Loucy (cell line): ENCODE results near the gene DNAJC8.

Experiments
- H2AFZ ChIP-seq: fragments of 200-600 bp; sonication (generic); 2 replicates; pipeline ENCODE4 v1.6.0; 2016; ENCODE audit warnings: antibody characterized with exemption, mild to moderate bottlenecking, low read length, moderate library complexity
- H3F3A ChIP-seq: fragments of 200-600 bp; 2 replicates; pipeline ENCODE4 v1.6.0; 2016; ENCODE audit warnings: antibody characterized with exemption, low read depth, mild to moderate bottlenecking
- H3K27me3 ChIP-seq: fragments of 200-600 bp; sonication (generic); 2 replicates; pipeline ENCODE4 v1.6.1; 2014; ENCODE audit warnings: low read length, mild to moderate bottlenecking; ENCODE audit not compliant: insufficient read depth, poor library complexity, severe bottlenecking
- H3K36me3 ChIP-seq: fragments of 200-600 bp; sonication (generic); 2 replicates; pipeline ENCODE4 v1.6.1; 2016; ENCODE audit warnings: low read length; ENCODE audit not compliant: insufficient read depth
- H3K4me1 ChIP-seq: fragments of 200-600 bp; sonication (generic); 2 replicates; pipeline ENCODE4 v1.5.1; 2014; ENCODE audit warnings: low read length, mild to moderate bottlenecking; ENCODE audit not compliant: insufficient read depth, poor library complexity, severe bottlenecking
- H3K4me2 ChIP-seq: fragments of 200-600 bp; sonication (generic); 2 replicates; pipeline ENCODE4 v1.6.0; 2014; ENCODE audit warnings: antibody characterized with exemption, low read length, low read depth, mild to moderate bottlenecking; ENCODE audit not compliant: poor library complexity, severe bottlenecking
- H3K4me3 ChIP-seq: fragments of 200-600 bp; sonication (generic); 2 replicates; pipeline ENCODE4 v1.5.1; 2014; ENCODE audit warnings: low read length, mild to moderate bottlenecking, mixed read lengths; ENCODE audit not compliant: poor library complexity, severe bottlenecking
- H3K79me2 ChIP-seq: fragments of 200-600 bp; sonication (generic); 2 replicates; pipeline ENCODE4 v1.6.1; 2014; ENCODE audit warnings: low read length; ENCODE audit not compliant: insufficient read depth
- H3K9ac ChIP-seq: fragments of 200-600 bp; sonication (generic); 2 replicates; pipeline ENCODE4 v1.6.0; 2014; ENCODE audit warnings: mild to moderate bottlenecking, low read depth, low read length, moderate library complexity; ENCODE audit not compliant: poor library complexity, severe bottlenecking
- H3K9me2 ChIP-seq: fragments of 200-600 bp; sonication (generic); replicated peaks from 2 replicates; pipeline ENCODE4 v1.6.1; 2016; ENCODE audit warnings: low read depth, low read length, mixed read lengths
- H3K9me3 ChIP-seq: fragments of 200-600 bp; sonication (generic); 2 replicates; pipeline ENCODE4 v1.6.1; 2014; ENCODE audit warnings: mild to moderate bottlenecking, antibody characterized with exemption, low read length, low read depth; ENCODE audit not compliant: insufficient read depth
- H4K20me1 ChIP-seq: fragments of 200-600 bp; sonication (generic); 2 replicates; pipeline ENCODE4 v1.6.0; 2014; ENCODE audit warnings: antibody characterized with exemption, low read length, mild to moderate bottlenecking; ENCODE audit not compliant: insufficient read depth, poor library complexity, severe bottlenecking
- EZH2phosphoT487 ChIP-seq: fragments of 200-600 bp; IDR thresholded peaks from 2 replicates; pipeline ENCODE4 v1.6.1; 2018; ENCODE audit warnings: antibody characterized with exemption, mild to moderate bottlenecking, moderate library complexity, borderline replicate concordance
- TF ChIP-seq, protein P1 (sequence below): fragments of 200-600 bp; sonication (generic); conservative IDR thresholded peaks from 2 replicates; pipeline ENCODE4 v1.5.1; 2014; ENCODE audit warnings: mild to moderate bottlenecking, antibody characterized with exemption, low read length

The DNAJC8 gene

GRCh38 chr1:28154078-28154594, 78.7 kb downstream of the DNAJC8 start:
- no peaks in the 10 kb centered on the region for H4K20me1 ChIP-seq
- H3K9me3 ChIP-seq, result no peaks in the 10 kb centered on the region
- no peak overlapping the region for H2AFZ ChIP-seq
- H3K79me2 ChIP-seq, result no peaks in the 10 kb centered on the region
- no peak overlapping the region for H3K4me2 ChIP-seq
- TF ChIP-seq EZH2phosphoT487, result no peak
- TF ChIP-seq, protein P1, sequence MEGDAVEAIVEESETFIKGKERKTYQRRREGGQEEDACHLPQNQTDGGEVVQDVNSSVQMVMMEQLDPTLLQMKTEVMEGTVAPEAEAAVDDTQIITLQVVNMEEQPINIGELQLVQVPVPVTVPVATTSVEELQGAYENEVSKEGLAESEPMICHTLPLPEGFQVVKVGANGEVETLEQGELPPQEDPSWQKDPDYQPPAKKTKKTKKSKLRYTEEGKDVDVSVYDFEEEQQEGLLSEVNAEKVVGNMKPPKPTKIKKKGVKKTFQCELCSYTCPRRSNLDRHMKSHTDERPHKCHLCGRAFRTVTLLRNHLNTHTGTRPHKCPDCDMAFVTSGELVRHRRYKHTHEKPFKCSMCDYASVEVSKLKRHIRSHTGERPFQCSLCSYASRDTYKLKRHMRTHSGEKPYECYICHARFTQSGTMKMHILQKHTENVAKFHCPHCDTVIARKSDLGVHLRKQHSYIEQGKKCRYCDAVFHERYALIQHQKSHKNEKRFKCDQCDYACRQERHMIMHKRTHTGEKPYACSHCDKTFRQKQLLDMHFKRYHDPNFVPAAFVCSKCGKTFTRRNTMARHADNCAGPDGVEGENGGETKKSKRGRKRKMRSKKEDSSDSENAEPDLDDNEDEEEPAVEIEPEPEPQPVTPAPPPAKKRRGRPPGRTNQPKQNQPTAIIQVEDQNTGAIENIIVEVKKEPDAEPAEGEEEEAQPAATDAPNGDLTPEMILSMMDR, result no peak
- H3K9me2 ChIP-seq, result no peaks in the 10 kb centered on the region
- no peak overlapping the region for H3K9ac ChIP-seq
- no peaks in the 10 kb centered on the region for H3F3A ChIP-seq
- H3K4me3 ChIP-seq, result no peak overlapping the region
- no peaks in the 10 kb centered on the region for H3K4me1 ChIP-seq
- no peaks in the 10 kb centered on the region for H3K27me3 ChIP-seq
- H3K36me3 ChIP-seq, result no peaks in the 10 kb centered on the region
